Common myeloid progenitor, CD34-positive (primary cell): ENCODE measurements around the gene GRIK4.
"Not testable (repeated sequence)": the region's sequence is repeated elsewhere in the genome, so short reads cannot be mapped to it uniquely, and the experiment has no call there.

Experiments
- CTCF ChIA-PET: fragments of 350-600 bp; sonication (Branson Sonifier 250); formaldehyde crosslinking; loops from one replicate; lab custom pipeline; 2021; ENCODE audit warnings: antibody characterized with exemption; lab: Charles Lee
- POLR2A ChIA-PET: fragments of 350-600 bp; sonication (Branson Sonifier 250); formaldehyde crosslinking; loops from one replicate; lab custom pipeline; 2021; ENCODE audit warnings: antibody characterized with exemption; lab: Charles Lee
- DNase-seq, 3 donors: peaks; one replicate each; pipeline versions ENCODE4 v3.0.0 to v3.0.0-alpha.2; 2013
- H3K27ac ChIP-seq, 2 experiments: 1 replicate in 1 of 2; 2 replicates in 1 of 2; pipeline ENCODE4 v1.7.0; 2013; ENCODE audit warnings: inconsistent platforms in 2 of 2, low read length in 2 of 2, mild to moderate bottlenecking in 2 of 2, low read depth in 1 of 2, moderate library complexity in 1 of 2; ENCODE audit not compliant: severe bottlenecking in 2 of 2, insufficient read depth in 1 of 2, poor library complexity in 1 of 2
- H3K27me3 ChIP-seq, 5 experiments: replicated peaks in 2 of 5; 1 replicate in 3 of 5; 2 replicates in 2 of 5; pipeline versions ENCODE4 v1.6.1 to v1.7.0; 2013; ENCODE audit warnings: low read length in 4 of 5, mild to moderate bottlenecking in 2 of 5, moderate library complexity in 2 of 5, inconsistent platforms in 1 of 5; ENCODE audit not compliant: insufficient read depth in 5 of 5, control insufficient read depth in 4 of 5
- H3K36me3 ChIP-seq, 4 experiments: 1 replicate in 2 of 4; 2 replicates in 2 of 4; pipeline versions ENCODE4 v1.6.1 to v1.7.0; 2013; ENCODE audit warnings: low read length in 3 of 4, control low read depth in 1 of 4, mild to moderate bottlenecking in 1 of 4; ENCODE audit not compliant: control insufficient read depth in 4 of 4, insufficient read depth in 4 of 4
- H3K4me1 ChIP-seq, 4 experiments: 1 replicate in 3 of 4; 2 replicates in 1 of 4; pipeline versions ENCODE4 v1.6.1 to v1.7.1; 2013; ENCODE audit warnings: low read length in 3 of 4, mild to moderate bottlenecking in 3 of 4, control low read depth in 1 of 4, inconsistent platforms in 1 of 4, moderate library complexity in 1 of 4; ENCODE audit not compliant: control insufficient read depth in 4 of 4, insufficient read depth in 4 of 4; ENCODE audit errors: control extremely low read depth in 1 of 4
- H3K4me3 ChIP-seq, 7 experiments: 1 replicate in 4 of 7; 2 replicates in 3 of 7; pipeline versions ENCODE4 v1.5.1 to v1.7.0; 2013; ENCODE audit warnings: mild to moderate bottlenecking in 7 of 7, low read length in 6 of 7, moderate library complexity in 6 of 7, inconsistent platforms in 2 of 7, low read depth in 2 of 7, control low read depth in 1 of 7; ENCODE audit not compliant: insufficient read depth in 4 of 7, control insufficient read depth in 1 of 7; ENCODE audit errors: extremely low read depth in 1 of 7
- H3K9me3 ChIP-seq, 5 experiments: 1 replicate in 4 of 5; 2 replicates in 1 of 5; pipeline versions ENCODE4 v1.6.1 to v1.7.1; 2013; ENCODE audit warnings: low read length in 4 of 5, mild to moderate bottlenecking in 2 of 5, inconsistent platforms in 1 of 5, low read depth in 1 of 5, moderate library complexity in 1 of 5; ENCODE audit not compliant: control insufficient read depth in 4 of 5, insufficient read depth in 2 of 5; ENCODE audit errors: control extremely low read depth in 1 of 5
- WGBS: methylation state at CpG from one replicate; pipeline ENCODE4 v1.1.5; 2013; ENCODE audit not compliant: insufficient coverage; 5-methylcytosine and 5-hydroxymethylcytosine counted together

The GRIK4 gene

DNA sequence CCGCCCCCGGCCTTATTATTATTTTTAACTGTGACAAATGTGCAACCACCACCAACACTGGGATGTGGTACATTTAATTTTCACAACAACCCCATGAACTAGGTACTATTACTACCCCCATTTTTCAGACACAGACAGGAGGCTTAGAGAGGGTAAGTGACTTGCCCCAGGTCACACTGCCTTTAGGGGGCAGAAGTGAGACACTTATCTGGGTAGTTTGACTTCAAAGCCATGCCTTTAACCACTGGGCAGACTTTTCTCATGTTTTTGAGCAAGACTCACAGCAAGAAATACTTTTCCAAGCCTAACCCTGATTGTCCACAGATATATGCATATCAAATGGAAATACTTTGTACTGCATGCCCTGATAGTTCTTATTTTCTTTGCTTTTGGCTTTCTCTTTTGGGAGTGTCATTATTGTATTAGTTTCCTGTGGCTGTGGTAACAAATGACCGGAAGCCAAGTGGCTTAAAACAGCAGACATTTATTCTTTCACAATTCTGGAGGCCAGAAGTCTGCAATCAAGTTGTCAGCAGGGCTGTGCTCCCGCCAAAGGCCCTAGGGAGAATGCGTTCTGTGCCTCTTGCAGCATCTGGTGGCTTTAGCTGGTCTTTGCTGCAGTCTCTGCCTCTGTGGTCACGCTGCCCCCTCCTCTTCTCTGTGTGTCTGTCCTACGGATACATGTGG, 110.8 kb downstream of the GRIK4 start:
- Histone ChIP-seq H3K4me3 (no peak overlapping the region), H3K4me1 (peaks cover 0 to 4% (median 0%) of the 10 kb centered on the region in 4 experiments), H3K27ac (no peak overlapping the region), H3K9me3 (peaks cover 0 to 17% (median 14%) of the 10 kb centered on the region in 5 experiments), H3K27me3 (peaks cover 0 to 4% (median 0%) of the 10 kb centered on the region in 5 experiments), H3K36me3 (no peaks in the 10 kb centered on the region)
- ChIA-PET POLR2A (no interaction called here), CTCF (no interaction called here)
- DNase-seq, result peak; percentile 20 to 49 (median 48)
- WGBS, result 65% methylated on average over 4 of the region's 7 CpGs

DNA sequence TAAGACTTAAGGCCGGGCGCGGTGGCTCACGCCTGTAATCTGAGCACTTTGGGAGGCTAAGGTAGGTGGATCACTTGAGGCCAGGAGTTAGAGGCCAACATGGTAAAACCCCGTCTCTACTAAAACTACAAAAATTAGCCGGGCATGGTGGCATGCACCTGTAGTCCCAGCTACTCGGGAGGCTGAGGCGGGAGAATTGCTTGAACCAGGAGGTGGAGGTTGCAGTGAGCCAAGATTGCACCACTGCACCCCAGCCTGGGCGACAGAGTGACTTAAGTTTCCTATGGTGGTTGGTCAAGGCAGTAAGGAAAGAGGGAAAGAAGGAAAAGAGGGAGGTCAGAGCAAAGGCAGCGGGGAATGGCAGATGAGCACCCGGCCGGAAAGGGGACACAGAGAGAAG, 113.4 kb downstream of the GRIK4 start:
- H3K4me3 ChIP-seq, H3K27ac ChIP-seq, H3K9me3 ChIP-seq, H3K27me3 ChIP-seq, CTCF ChIA-PET, POLR2A ChIA-PET, DNase-seq, H3K4me1 ChIP-seq, H3K36me3 ChIP-seq: not testable (repeated sequence)
- WGBS, result 91% methylated on average over 10 of the region's 12 CpGs

DNA sequence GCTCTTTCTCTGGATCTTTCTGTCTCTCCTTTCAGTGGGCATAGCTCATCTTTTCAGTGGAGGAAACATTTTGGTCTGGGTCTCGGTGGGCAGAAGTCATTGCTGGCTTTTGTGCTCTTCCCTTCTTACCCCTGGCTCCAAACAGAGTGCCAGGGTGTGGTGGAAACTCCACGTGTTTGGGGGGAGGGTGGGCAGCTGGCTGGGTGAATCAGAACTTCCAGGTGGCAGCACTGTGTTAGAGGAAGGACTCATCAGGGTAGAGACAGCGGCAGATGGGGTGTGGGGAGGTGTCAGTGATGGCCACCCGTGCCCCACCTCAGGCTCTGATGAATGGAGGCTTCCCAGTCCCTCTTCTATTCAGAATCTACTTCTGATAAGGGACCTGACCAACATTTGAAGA, 114.0 kb downstream of the GRIK4 start:
- Histone ChIP-seq H3K27me3 (peaks cover 0 to 3% (median 0%) of the 10 kb centered on the region in 5 experiments), H3K36me3 (no peaks in the 10 kb centered on the region), H3K4me1 (peaks cover 0 to 4% (median 0%) of the 10 kb centered on the region in 4 experiments), H3K9me3 (no peaks in the 10 kb centered on the region), H3K27ac (no peak overlapping the region), H3K4me3 (no peak overlapping the region)
- no peak for DNase-seq
- POLR2A ChIA-PET, result no interaction called here
- CTCF ChIA-PET, result no interaction called here
- WGBS, result 71% methylated on average over 4 of the region's 4 CpGs

DNA sequence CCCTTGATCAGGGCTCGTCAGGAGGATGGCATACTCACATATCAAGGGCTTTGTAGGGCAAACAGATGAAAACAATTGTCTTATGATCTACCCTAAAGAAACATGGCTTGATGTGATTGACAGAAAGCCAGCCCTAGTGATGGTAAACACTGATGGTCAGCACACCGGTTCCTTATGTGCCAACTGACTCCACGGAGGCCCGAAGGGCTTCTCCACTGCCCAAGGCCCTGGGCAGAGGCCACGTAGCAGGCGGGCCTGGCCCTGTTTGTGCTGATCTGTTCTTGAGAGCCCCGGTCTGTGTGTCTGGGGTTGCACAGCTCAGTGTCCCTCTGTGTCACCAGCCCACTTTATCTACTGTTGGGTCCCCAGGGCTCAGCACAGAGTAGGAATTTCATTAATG, 115.2 kb downstream of the GRIK4 start:
- no peaks in the 10 kb centered on the region for H3K36me3 ChIP-seq
- peaks cover 0 to 3% (median 0%) of the 10 kb centered on the region in 5 experiments for H3K27me3 ChIP-seq
- ChIA-PET CTCF (interaction anchor here (0.6 kb wide), 1 partner anchor 8 kb away, joined by 3 read pairs; no protein-coding TSS in a partner anchor), POLR2A (no interaction called here)
- DNase-seq, result no peak
- WGBS, result 100% methylated on average over 5 of the region's 7 CpGs
- no peak overlapping the region for H3K4me3 ChIP-seq
- no peak overlapping the region for H3K27ac ChIP-seq
- no peaks in the 10 kb centered on the region for H3K9me3 ChIP-seq
- peaks cover 0 to 4% (median 0%) of the 10 kb centered on the region in 4 experiments for H3K4me1 ChIP-seq

DNA sequence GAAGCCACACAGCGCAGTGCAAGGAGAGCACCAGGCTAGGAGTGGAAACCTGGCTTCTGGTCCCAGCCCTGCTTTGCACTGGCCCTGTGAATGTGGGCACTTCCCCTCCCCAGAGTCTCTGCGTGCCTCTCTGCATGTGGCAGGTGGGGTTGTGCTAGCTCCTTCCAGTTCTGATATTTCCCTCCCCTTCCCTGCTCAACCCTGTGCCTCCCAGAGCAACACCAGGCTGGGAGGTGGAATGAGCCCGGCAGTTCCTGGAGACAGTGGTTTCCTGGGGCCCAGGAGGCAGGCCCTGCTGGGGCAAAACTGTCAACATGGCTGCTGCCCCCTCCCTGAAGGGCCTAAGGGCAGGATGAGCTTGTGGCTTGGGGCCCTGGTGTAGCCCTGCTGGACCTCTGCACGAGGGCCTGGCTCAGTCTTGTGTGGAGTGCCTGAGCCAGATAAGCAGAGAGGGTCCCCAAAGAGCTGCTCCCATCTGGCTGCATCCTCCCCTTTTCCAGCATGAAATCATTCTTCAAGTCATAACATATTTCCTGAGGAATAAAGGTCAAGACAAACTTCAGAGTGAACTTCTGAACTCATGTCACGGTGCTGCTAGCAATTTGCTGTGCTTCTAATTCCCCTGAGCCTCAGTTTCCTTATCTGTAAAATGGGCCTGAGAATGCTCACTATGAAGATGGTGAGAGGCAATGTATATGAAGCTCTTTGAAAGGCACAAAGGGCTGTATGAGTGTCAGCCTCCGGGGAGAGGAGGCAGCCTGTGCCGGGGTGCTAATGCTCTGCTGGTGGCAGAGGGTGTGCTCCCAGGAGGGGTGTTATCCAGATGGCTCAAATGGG, 116.0 kb downstream of the GRIK4 start:
- 92% methylated on average over 7 of the region's 7 CpGs for WGBS
- ChIA-PET POLR2A (no interaction called here), CTCF (interaction anchor here (0.6 kb wide), 1 partner anchor 9 kb away, joined by 3 read pairs; no protein-coding TSS in a partner anchor)
- H3K27ac ChIP-seq, result no peak overlapping the region
- peaks cover 0 to 3% (median 0%) of the 10 kb centered on the region in 4 experiments for H3K4me1 ChIP-seq
- DNase-seq, result no peak
- no peaks in the 10 kb centered on the region for H3K9me3 ChIP-seq
- H3K36me3 ChIP-seq, result no peaks in the 10 kb centered on the region
- H3K4me3 ChIP-seq, result no peak overlapping the region
- H3K27me3 ChIP-seq, result peaks cover 0 to 3% (median 0%) of the 10 kb centered on the region in 5 experiments

DNA sequence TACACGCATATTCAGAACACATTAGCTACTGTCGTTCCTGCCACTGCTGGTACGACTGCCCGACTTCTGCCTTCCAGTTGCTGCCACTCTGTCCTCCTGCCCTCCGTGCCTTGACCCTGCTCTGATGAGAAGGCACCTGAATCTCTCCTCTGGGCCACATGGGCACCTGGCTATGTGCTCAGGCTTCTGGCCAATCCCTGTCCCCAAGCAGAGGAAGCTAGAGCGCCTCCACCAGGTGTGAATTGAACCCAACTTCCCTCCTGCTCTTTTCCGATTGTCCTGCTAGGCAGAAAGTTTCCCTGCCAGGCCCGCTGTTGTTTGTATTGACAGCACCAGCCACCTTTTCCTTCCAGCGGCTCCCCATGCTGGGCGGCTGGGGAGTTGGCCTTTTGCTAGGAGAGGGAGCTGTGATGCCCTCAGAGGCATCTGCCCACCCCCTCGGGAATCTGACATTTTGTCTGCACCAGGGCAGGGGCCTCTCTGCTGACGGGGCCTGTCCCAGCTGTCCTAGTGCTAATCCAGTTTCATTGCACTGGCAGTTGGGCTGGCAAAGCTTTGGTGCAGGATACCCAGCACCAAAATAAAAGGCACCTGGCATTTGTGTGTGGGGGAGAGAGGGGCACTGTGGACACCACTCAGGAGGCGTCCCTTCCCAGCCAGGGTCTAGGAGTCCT, 118.0 kb downstream of the GRIK4 start:
- H3K9me3 ChIP-seq, result no peaks in the 10 kb centered on the region
- peaks cover 0 to 10% (median 0%) of the 10 kb centered on the region in 5 experiments for H3K27me3 ChIP-seq
- peaks cover 0 to 14% (median 5%) of the 10 kb centered on the region in 4 experiments for H3K4me1 ChIP-seq
- H3K4me3 ChIP-seq, result no peak overlapping the region
- 80% methylated on average over 10 of the region's 13 CpGs for WGBS
- ChIA-PET CTCF (interaction anchor here (1.2 kb wide), 1 partner anchor 9 kb away, joined by 3 read pairs; no protein-coding TSS in a partner anchor), POLR2A (no interaction called here)
- no peaks in the 10 kb centered on the region for H3K36me3 ChIP-seq
- no peak overlapping the region for H3K27ac ChIP-seq
- no peak for DNase-seq
